ENCODE results near the gene GPN3. TPM values are rescaled to one million over a fixed set of nuclear protein-coding genes. Genes with fewer than 3 reads are reported as not detected.

GPN3 gene
- total and polyA plus RNA-seq, 2 of the 8 experiments (the other 6 are each of a cell fraction or from before 2014, with no cell fraction given) = 49.7 to 52.9 TPM

- no peak overlapping the region for H3K27ac ChIP-seq (ENCODE audit: low read depth, low read length)
- no peak overlapping the region for H2BK20ac ChIP-seq (ENCODE audit: low read length)
- no peaks in the 10 kb centered on the region; the same call in 1 of the 2 replicates for H3K79me1 ChIP-seq (ENCODE audit: low read depth, low read length)
- no peak overlapping the region for H3K23ac ChIP-seq (ENCODE audit: insufficient read length)
- H3K27me3 ChIP-seq (replicated peaks in 1 of 4; ENCODE audit: control insufficient read depth in 3 of 4, extremely low read depth in 1 of 4, insufficient read depth in 3 of 4, low read length in 3 of 4) = no peaks in the 10 kb centered on the region
- peaks cover 2 to 50% (median 24%) of the 10 kb centered on the region in 4 experiments; a peak in 6 of 8 replicates for H3K36me3 ChIP-seq (ENCODE audit: control insufficient read depth in 2 of 4, insufficient read depth in 4 of 4, low read length in 3 of 4)
- no peak overlapping the region for H3K14ac ChIP-seq (ENCODE audit: insufficient read length)
- no peak overlapping the region for H3K56ac ChIP-seq (replicated peaks; ENCODE audit: insufficient read length, low read depth, low read length)
- H2BK15ac ChIP-seq (ENCODE audit: low read length) = no peak overlapping the region
- no peaks in the 10 kb centered on the region for H3K9me3 ChIP-seq (ENCODE audit: insufficient read depth in 2 of 2, low read depth in 1 of 2, low read length in 1 of 2)
- H4K20me1 ChIP-seq (replicated peaks in 1 of 2; ENCODE audit: control insufficient read depth in 1 of 2, insufficient read depth in 2 of 2, low read length in 2 of 2) = peaks cover 0 to 1% of the 10 kb centered on the region in 2 experiments
- DNase-seq (ENCODE audit: low read depth in 1 of 2, low spot score in 2 of 2) (no peak), FAIRE-seq (no peak)
- POLR2A ChIA-PET (ENCODE audit: partially characterized antibody) = interaction anchor here (0.8 to 2.5 kb wide), 3 partner anchors 9 to 75 kb away, joined by 3 to 6 read pairs (median 5); partner anchors contain the start of genes ARPC3, FAM216A and GPN3
- no peaks in the 10 kb centered on the region for H3K23me2 ChIP-seq (ENCODE audit: low read depth, low read length)
- H4K8ac ChIP-seq (ENCODE audit: extremely low read depth, insufficient read depth, low read length) = no peak overlapping the region
- H3K4ac ChIP-seq (replicated peaks; ENCODE audit: insufficient read length, low read depth, low read length) = no peak overlapping the region
- no peak overlapping the region for H3K4me2 ChIP-seq (ENCODE audit: insufficient read depth in 1 of 2, low read depth in 2 of 2, low read length in 2 of 2)
- no peak overlapping the region for H3K4me3 ChIP-seq (ENCODE audit: extremely low read depth in 1 of 4, insufficient read depth in 2 of 4, low read depth in 3 of 4, low read length in 4 of 4)
- no peak overlapping the region for H2BK120ac ChIP-seq (replicated peaks; ENCODE audit: low read depth, low read length)
- H2BK5ac ChIP-seq (ENCODE audit: low read depth, low read length) = no peak overlapping the region
- CTCF ChIA-PET (ENCODE audit: partially characterized antibody) = interaction anchor here (0.6 to 1.3 kb wide), 3 partner anchors 9 to 117 kb away, joined by 3 to 5 read pairs (median 4); partner anchors contain the start of gene ARPC3
- H3K9ac ChIP-seq (replicated peaks in 1 of 4; ENCODE audit: extremely low read depth in 1 of 4, low read depth in 3 of 4, low read length in 3 of 4) = no peak overlapping the region
- peaks cover 0 to 4% of the 10 kb centered on the region in 2 experiments; a peak in 1 of 4 replicates for H3K79me2 ChIP-seq (ENCODE audit: control insufficient read depth in 1 of 2, insufficient read depth in 2 of 2, low read length in 2 of 2)
- H4K5ac ChIP-seq (ENCODE audit: insufficient read length, low read depth, low read length) = no peak overlapping the region
- no peak overlapping the region for H3K18ac ChIP-seq (ENCODE audit: extremely low read depth, low read length)
- H2AK5ac ChIP-seq (ENCODE audit: low read depth, low read length) = no peak overlapping the region
- no peak overlapping the region for H2AFZ ChIP-seq (ENCODE audit: low read length)
- WGBS, 2 experiments (ENCODE audit: extremely low coverage in 1 of 2, insufficient coverage in 1 of 2, insufficient read length in 1 of 2, insufficient replicate concordance in 2 of 2, low coverage in 1 of 2, low lambda C conversion rate in 2 of 2, missing lambda C conversion rate in 1 of 2) = 91% methylated on average over 4 of the region's 4 CpGs; no CpG with 5 or more reads in 1 of the 2 experiments
- H3K4me1 ChIP-seq (replicated peaks in 1 of 4; ENCODE audit: control insufficient read depth in 3 of 4, insufficient read depth in 4 of 4, low read length in 3 of 4) = no peaks in the 10 kb centered on the region
- no peak overlapping the region for H4K91ac ChIP-seq (replicated peaks; ENCODE audit: insufficient read length, low read length)
- no peak overlapping the region for H2BK12ac ChIP-seq (ENCODE audit: low read depth, low read length)
- TF ChIP-seq SUZ12 (IDR thresholded peaks at IDR 0.05; ENCODE audit: low read length) = no peak
- TF ChIP-seq USF2 (IDR thresholded peaks at IDR 0.05; ENCODE audit: low read length) = no peak
- no peak for TF ChIP-seq YY1 (IDR thresholded peaks at IDR 0.05; ENCODE audit: low read depth, low read length)
- no peak for TF ChIP-seq SIRT6 (IDR thresholded peaks at IDR 0.05; ENCODE audit: low read length)
- no peak for TF ChIP-seq CREB1 (IDR thresholded peaks at IDR 0.05)
- no peak for TF ChIP-seq E2F6 (IDR thresholded peaks at IDR 0.05)
- no peak for TF ChIP-seq CTCF (IDR thresholded peaks at IDR 0.05; ENCODE audit: control extremely low read depth in 1 of 3, insufficient read depth in 1 of 3, low read depth in 1 of 3, low read length in 3 of 3)
- no peak for TF ChIP-seq RFX5 (IDR thresholded peaks at IDR 0.05; ENCODE audit: borderline replicate concordance, low read depth, low read length)
- TF ChIP-seq SAP30 (IDR thresholded peaks at IDR 0.05; ENCODE audit: insufficient read depth, insufficient replicate concordance, low read length) = no peak
- TF ChIP-seq TEAD4 (IDR thresholded peaks at IDR 0.05; ENCODE audit: low read depth, low read length) = no peak
Measured at GRCh38 chr12:110458756-110459155, 9.3 kb downstream of the GPN3 start.

Data from H1 (cell line).